Right renal pelvis (tissue), 4 donors: Measurements from ENCODE around the gene CLIP1. TPM values are rescaled to one million over a fixed set of nuclear protein-coding genes. Genes with fewer than 3 reads are reported as not detected.
"Not testable (repeated sequence)": the region's sequence is repeated elsewhere in the genome, so short reads cannot be mapped to it uniquely, and the experiment has no call there.

Experiments
- DNase-seq, 4 donors: peaks; one replicate each; pipeline ENCODE4 v3.0.0-alpha.2; 2013; ENCODE audit warnings: low read depth in 4 of 4, low spot score in 3 of 4, missing footprints in 1 of 4
- polyA plus RNA-seq, 4 donors: library from polyadenylated mRNA; unstranded; fragments of 120-200 nt; gene quantifications; one replicate each; pipeline ENCODE4 v1.2.1, GENCODE V29; 2013; ENCODE audit not compliant: insufficient read length in 4 of 4

CLIP1 gene
- polyA plus RNA-seq, 4 donors = 33.6 to 42.5 (median 39.6) TPM

- no peak for DNase-seq
Observed at GRCh38 chr12:122362755-122363154, 59.7 kb downstream of the CLIP1 start.

GRCh38 chr12:122358403-122358802, 64.1 kb downstream of the CLIP1 start:
- DNase-seq = not testable (repeated sequence)

GRCh38 chr12:122357536-122357935, 64.9 kb downstream of the CLIP1 start:
- not testable (repeated sequence) for DNase-seq

- DNase-seq = not testable (repeated sequence)
Observed at GRCh38 chr12:122356991-122357390, 65.5 kb downstream of the CLIP1 start.

GRCh38 chr12:122356192-122356635, 66.3 kb downstream of the CLIP1 start:
- DNase-seq = peak; percentile 22 to 39 (median 23)

GRCh38 chr12:122355706-122356105, 66.8 kb downstream of the CLIP1 start:
- no peak for DNase-seq

- DNase-seq = no peak
Observed at GRCh38 chr12:122354958-122355641, 67.4 kb downstream of the CLIP1 start.

GRCh38 chr12:122352394-122352793, 70.1 kb downstream of the CLIP1 start:
- no peak for DNase-seq

GRCh38 chr12:122350141-122350848, 72.2 kb downstream of the CLIP1 start:
- no peak for DNase-seq

GRCh38 chr12:122349078-122349477, 73.4 kb downstream of the CLIP1 start:
- DNase-seq = no peak

- DNase-seq = no peak
Observed at GRCh38 chr12:122348505-122348904, 74.0 kb downstream of the CLIP1 start.

- no peak for DNase-seq
Observed at GRCh38 chr12:122346054-122346453, 76.4 kb downstream of the CLIP1 start.

GRCh38 chr12:122345042-122345441, 77.4 kb downstream of the CLIP1 start:
- DNase-seq = no peak

- DNase-seq = no peak
Observed at GRCh38 chr12:122336015-122336946, 86.2 kb downstream of the CLIP1 start.

- no peak for DNase-seq
Observed at GRCh38 chr12:122333142-122334087, 89.1 kb downstream of the CLIP1 start.

- DNase-seq = no peak
Observed at GRCh38 chr12:122327494-122328385, 94.7 kb downstream of the CLIP1 start.

GRCh38 chr12:122327014-122327413, 95.5 kb downstream of the CLIP1 start:
- DNase-seq = no peak

GRCh38 chr12:122326586-122326985, 95.9 kb downstream of the CLIP1 start:
- no peak for DNase-seq
